A673 (cell line): Measurements from ENCODE around the gene ITSN2. TPM values are rescaled to one million over a fixed set of nuclear protein-coding genes. Genes with fewer than 3 reads are reported as not detected.

Experiments used
- BruUV-seq: library from RNA; stranded (reverse); fragments of 400-500 nt; replicated peaks from 2 replicates; lab custom pipeline; 2021; lab: Mats Ljungman, UMichigan
- CTCF ChIA-PET: fragments of 300-600 bp; sonication (Branson Sonifier 250); formaldehyde crosslinking; loops from one replicate; lab custom pipeline; 2022; ENCODE audit warnings: antibody characterized with exemption; lab: Charles Lee
- POLR2A ChIA-PET: fragments of 300-600 bp; sonication (Branson Sonifier 250); formaldehyde crosslinking; loops from one replicate; lab custom pipeline; 2022; ENCODE audit warnings: antibody characterized with exemption; ENCODE audit not compliant: low non-redundant PET; lab: Charles Lee
- DNase-seq: peaks from one replicate; pipeline ENCODE4 v3.0.0-alpha.2; 2015; ENCODE audit warnings: low spot score
- H3K27ac ChIP-seq: fragments of 200-600 bp; sonication (generic); 2 replicates; pipeline ENCODE4 v1.5.1; 2016; ENCODE audit warnings: mixed run types, low read depth, mild to moderate bottlenecking, mixed read lengths, antibody characterized with exemption, low read length; ENCODE audit not compliant: poor library complexity, severe bottlenecking
- H3K27me3 ChIP-seq: fragments of 200-600 bp; sonication (generic); replicated peaks from 2 replicates; pipeline ENCODE4 v1.6.1; 2017; ENCODE audit warnings: mixed run types, low read depth, mild to moderate bottlenecking, mixed read lengths, antibody characterized with exemption, low read length; ENCODE audit not compliant: insufficient read depth, poor library complexity
- H3K36me3 ChIP-seq: fragments of 200-600 bp; sonication (generic); 2 replicates; pipeline ENCODE4 v1.6.1; 2016; ENCODE audit warnings: mixed run types, mild to moderate bottlenecking, mixed read lengths, antibody characterized with exemption, low read length; ENCODE audit not compliant: insufficient read depth, poor library complexity, severe bottlenecking
- H3K4me1 ChIP-seq: fragments of 200-600 bp; sonication (generic); 2 replicates; pipeline ENCODE4 v1.6.1; 2017; ENCODE audit warnings: mixed run types, mild to moderate bottlenecking, mixed read lengths, antibody characterized with exemption, low read length; ENCODE audit not compliant: insufficient read depth, poor library complexity, severe bottlenecking
- H3K4me3 ChIP-seq: fragments of 200-600 bp; sonication (generic); 2 replicates; pipeline ENCODE4 v1.5.1; 2016; ENCODE audit warnings: low read depth, mixed run types, mild to moderate bottlenecking, mixed read lengths, low read length; ENCODE audit not compliant: poor library complexity, severe bottlenecking
- H3K9me3 ChIP-seq: fragments of 200-600 bp; sonication (generic); 2 replicates; pipeline ENCODE4 v1.6.1; 2016; ENCODE audit warnings: mixed run types, low read depth, mild to moderate bottlenecking, mixed read lengths, antibody characterized with exemption, low read length; ENCODE audit not compliant: poor library complexity, severe bottlenecking
- EZH2 ChIP-seq: fragments of 200-600 bp; sonication (generic); IDR thresholded peaks from 2 replicates; pipeline ENCODE4 v1.6.1; 2017; ENCODE audit warnings: borderline replicate concordance, low read depth, mild to moderate bottlenecking, mixed read lengths, antibody characterized with exemption, low read length; ENCODE audit not compliant: poor library complexity, severe bottlenecking
- intact Hi-C: fragments of 100-400 bp; cut with micrococcal nuclease; formaldehyde crosslinking; loops from one replicate; pipeline ENCODE4 v1.10.0; 2022; ENCODE audit not compliant: unreplicated experiment
- total RNA-seq: library from RNA; stranded (reverse); gene quantifications from 2 replicates; pipeline ENCODE4 v1.2.3, GENCODE V29; 2021
- TF ChIP-seq, protein P1 (sequence below): fragments of 300-800, 200-600 bp; sonication (generic); conservative IDR thresholded peaks from 2 replicates; pipeline ENCODE4 v1.5.1; 2017; ENCODE audit warnings: low read depth, mild to moderate bottlenecking, antibody characterized with exemption, low read length, moderate library complexity, mixed read lengths

The ITSN2 gene
- total RNA-seq, 1 experiment from 2014 or later, result 16.4 TPM

DNA sequence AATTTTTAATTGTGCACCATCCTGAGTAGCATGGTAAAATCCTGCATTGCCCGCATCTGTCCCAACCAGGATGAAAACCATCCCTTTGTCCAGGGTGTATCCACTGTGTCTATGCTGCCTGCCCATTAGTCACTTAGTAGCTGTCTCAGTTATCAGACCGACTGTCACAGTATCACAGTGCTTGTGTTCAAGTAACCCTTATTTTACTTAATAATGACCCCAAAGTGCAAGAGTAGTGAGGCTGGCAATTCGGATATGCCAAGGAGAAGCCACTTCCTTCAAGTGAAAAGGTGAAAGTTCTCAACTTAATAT, 8.8 kb downstream of the ITSN2 start:
- no peak for DNase-seq
- intact Hi-C loops, result no loop called here
- H3K9me3 ChIP-seq, result no peaks in the 10 kb centered on the region
- no peaks in the 10 kb centered on the region for H3K36me3 ChIP-seq
- CTCF ChIA-PET, result no interaction called here
- H3K4me3 ChIP-seq, result no peak overlapping the region
- H3K27ac ChIP-seq, result no peak overlapping the region
- no TSS peak for BruUV-seq
- H3K4me1 ChIP-seq, result no peaks in the 10 kb centered on the region
- no peaks in the 10 kb centered on the region for H3K27me3 ChIP-seq
- POLR2A ChIA-PET, result no interaction called here
- TF ChIP-seq, protein P1, sequence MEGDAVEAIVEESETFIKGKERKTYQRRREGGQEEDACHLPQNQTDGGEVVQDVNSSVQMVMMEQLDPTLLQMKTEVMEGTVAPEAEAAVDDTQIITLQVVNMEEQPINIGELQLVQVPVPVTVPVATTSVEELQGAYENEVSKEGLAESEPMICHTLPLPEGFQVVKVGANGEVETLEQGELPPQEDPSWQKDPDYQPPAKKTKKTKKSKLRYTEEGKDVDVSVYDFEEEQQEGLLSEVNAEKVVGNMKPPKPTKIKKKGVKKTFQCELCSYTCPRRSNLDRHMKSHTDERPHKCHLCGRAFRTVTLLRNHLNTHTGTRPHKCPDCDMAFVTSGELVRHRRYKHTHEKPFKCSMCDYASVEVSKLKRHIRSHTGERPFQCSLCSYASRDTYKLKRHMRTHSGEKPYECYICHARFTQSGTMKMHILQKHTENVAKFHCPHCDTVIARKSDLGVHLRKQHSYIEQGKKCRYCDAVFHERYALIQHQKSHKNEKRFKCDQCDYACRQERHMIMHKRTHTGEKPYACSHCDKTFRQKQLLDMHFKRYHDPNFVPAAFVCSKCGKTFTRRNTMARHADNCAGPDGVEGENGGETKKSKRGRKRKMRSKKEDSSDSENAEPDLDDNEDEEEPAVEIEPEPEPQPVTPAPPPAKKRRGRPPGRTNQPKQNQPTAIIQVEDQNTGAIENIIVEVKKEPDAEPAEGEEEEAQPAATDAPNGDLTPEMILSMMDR, result no peak
- no peak for TF ChIP-seq EZH2

DNA sequence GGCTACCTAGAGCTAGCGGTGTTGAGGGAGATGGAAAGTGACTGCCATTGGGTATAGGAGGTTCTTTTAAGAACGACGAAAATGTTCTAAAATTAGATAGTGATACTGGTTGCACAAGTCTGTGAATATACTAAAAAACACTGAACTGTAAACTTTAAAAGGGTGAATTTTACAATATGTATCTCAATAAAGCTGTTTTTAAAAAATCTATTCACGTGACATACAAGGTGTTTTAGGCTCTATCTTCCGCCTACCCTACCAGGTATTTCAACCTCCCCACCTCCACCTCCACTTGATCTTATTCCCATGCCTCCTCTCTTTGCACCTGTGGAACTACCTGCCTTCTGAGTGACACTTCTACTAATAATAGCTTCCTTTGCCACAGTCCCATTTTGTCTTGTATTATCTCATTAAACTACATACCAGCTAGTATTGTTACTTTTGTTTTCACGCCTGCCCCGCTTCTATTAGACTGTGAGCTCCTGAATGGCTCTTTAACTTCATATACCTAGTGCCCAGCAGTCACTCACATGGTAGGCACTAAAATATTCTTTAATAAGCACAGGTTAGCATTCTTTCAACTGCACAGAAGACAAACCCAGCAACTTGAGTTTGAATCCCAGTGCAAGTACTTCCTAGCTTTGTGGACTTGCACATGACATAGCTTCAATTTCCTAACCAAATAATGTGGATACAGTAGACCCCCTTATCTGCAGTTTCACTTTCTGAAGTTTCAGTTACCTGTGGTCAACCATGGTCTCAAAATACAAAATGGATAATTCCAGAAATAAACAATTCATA, 9.3 kb downstream of the ITSN2 start:
- no peaks in the 10 kb centered on the region for H3K27me3 ChIP-seq
- no peaks in the 10 kb centered on the region for H3K9me3 ChIP-seq
- H3K4me1 ChIP-seq, result no peaks in the 10 kb centered on the region
- DNase-seq, result no peak
- no peak for TF ChIP-seq EZH2
- TF ChIP-seq, protein P1, result no peak
- no peak overlapping the region for H3K4me3 ChIP-seq
- POLR2A ChIA-PET, result no interaction called here
- no TSS peak for BruUV-seq
- no peaks in the 10 kb centered on the region for H3K36me3 ChIP-seq
- CTCF ChIA-PET, result no interaction called here
- intact Hi-C loops, result no loop called here
- no peak overlapping the region for H3K27ac ChIP-seq

DNA sequence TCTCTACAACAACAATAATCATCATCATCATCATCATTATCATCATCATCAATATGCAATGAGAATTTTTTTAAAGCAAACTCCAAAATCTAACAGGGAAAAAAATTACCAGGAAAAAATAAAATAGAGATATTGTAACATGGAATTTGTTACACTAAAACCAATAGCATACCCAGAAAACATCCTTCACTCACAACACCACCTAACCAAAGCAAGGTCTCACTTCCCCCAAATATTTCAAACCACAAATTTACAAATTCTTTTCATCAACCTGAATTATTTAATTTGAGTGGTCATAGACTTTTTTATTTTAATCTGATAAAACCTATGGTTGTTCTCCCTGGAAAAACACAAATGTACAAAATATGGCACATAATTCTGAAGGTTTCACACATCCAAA, 11.2 kb downstream of the ITSN2 start:
- Histone ChIP-seq H3K9me3 (no peaks in the 10 kb centered on the region), H3K27ac (no peak overlapping the region), H3K36me3 (no peaks in the 10 kb centered on the region), H3K4me1 (no peaks in the 10 kb centered on the region), H3K4me3 (no peak overlapping the region), H3K27me3 (no peaks in the 10 kb centered on the region)
- TF ChIP-seq, protein P1, result no peak
- TF ChIP-seq EZH2, result no peak
- ChIA-PET CTCF (no interaction called here), POLR2A (no interaction called here)
- intact Hi-C loops, result no loop called here
- DNase-seq, result no peak
- BruUV-seq, result no TSS peak
